NCI-H2227 (cell line): ENCODE results near the gene CCDC92.

ENCODE experiments used
- DNase-seq: peaks from one replicate; lab custom pipeline; 2025; ENCODE audit not compliant: unreplicated experiment; lab: John Stamatoyannopoulos, UW

CCDC92 gene

GRCh38 chr12:123937707-123938591 lies 34.7 kb downstream of the CCDC92 start:
- no peak for DNase-seq

DNA sequence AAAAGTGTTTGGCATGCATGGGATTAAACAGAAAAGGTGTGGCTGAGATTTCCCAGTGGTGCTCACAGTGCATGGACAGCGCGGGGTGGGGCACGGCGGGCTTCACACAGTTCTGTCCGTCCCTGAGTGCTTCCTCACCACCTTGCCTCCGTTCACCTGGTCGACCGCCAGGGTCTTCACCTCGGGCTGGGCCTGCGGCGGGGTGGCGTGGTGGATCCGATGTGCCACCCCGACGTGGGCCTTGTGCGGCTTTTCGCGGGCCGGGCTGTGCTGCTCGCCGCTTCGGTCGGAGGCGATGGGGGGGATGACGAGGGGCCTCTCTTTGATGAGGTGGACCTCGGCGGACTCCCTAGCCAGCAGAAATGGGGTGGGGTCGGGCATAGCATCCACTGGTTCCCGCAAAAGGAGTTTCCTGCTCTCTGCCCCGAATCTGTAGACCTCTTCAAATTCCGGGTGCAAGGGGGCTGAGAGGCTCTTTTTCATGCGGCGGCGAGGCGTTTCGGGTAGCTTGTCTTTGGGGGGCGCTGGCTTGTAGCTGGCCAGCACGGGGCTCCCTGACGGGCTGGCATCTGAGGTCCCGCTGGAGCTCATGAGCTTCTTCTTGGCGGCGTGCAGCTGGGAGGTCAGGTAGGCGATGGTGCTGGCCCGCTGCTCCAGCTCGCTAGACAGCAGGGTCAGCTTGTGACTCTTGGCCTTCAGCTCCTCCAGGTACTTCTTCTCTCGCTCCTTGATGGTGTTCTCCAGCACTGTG lies 35.5 kb downstream of the CCDC92 start:
- no peak for DNase-seq

DNA sequence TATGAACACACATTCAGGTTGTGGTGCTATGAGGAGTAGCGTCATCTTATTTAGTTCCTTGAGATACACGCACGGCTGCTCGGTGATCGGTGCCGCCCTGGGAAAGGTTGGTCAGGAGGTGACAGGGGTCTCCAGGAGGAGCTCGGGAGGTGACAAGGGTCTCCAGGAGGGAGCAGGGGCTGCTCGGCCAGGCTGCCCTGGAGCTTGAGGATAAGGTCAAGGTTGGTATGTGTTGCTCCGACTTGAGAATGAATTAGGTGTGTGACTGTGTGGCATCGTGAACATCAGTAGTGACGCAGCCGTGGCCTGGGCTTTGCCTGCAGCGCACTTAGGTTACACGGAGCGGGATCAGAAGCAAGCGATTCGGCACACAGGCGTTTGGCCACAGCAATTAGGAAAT lies 36.2 kb downstream of the CCDC92 start:
- no peak for DNase-seq

GRCh38 chr12:123935956-123936355 lies 36.7 kb downstream of the CCDC92 start:
- no peak for DNase-seq

DNA sequence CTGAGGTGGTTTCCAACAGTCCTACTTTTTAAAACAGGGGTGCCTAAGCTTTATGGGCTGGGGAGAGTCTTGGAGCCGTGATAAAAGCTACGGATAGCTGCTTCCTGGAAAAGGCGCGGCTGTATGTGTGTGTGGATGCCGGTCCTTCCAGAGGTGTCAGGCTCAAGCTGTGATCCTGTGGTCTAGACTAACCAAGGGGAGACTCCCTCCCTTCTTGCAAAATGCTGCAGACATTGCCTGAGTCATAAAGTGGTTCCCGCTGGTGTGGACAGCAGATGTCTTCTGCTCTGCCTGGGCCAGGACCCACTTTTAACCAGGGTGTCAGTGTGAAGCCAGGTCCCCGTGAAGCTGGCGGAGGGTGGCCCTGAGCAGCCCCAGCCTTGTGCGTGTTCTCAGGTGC lies 37.8 kb downstream of the CCDC92 start:
- DNase-seq: no peak

DNA sequence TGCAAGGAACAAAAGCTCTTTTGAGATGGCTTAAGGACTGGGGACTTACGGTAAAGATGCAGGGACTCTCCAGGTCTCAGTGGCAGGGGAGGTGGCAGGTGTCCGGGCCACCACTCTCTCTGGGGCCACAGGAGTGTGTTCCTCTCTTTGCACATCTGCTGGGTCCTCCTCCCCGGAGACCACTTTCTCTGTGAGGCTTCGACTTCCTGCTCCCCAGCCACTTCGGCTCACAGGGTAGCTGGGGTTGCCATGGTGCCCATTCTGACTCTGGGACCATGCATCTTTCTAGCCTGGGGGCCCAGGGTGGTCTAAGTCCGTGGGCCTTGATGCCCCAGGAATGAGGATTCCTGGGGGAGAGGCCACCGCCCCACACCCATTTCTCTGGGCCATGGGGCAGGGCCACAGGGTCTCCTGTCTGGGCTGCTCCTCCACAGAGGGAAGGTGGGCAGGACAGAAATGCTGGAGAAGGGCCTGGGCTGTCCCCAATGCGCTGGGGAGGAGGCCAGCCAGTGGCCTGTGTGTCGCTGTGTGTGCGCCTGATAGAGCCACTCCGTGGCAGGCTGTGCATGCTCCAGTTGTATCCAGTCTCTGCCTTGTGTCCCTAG lies 38.5 kb downstream of the CCDC92 start:
- DNase-seq: no peak

DNA sequence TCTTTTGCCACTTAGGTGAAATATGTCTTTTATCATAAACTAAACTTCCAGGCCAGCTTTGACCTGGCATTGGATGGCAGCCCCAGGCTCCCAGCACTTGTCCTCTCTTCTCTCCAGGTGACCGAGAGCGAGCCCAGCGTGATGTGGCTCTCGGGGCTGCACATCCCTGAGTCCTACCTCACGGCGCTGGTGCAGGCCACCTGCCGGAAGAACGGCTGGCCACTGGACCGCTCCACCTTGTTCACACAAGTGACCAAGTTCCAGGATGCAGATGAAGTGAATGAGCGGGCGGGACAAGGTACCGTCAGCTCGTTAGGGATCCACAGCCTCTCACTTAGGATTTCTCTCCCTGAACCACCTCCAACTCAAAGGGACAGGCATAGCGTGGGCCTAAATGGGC lies 39.4 kb downstream of the CCDC92 start:
- DNase-seq: no peak

- no peak for DNase-seq
Observed at GRCh38 chr12:123931686-123932321, 40.8 kb downstream of the CCDC92 start.

DNA sequence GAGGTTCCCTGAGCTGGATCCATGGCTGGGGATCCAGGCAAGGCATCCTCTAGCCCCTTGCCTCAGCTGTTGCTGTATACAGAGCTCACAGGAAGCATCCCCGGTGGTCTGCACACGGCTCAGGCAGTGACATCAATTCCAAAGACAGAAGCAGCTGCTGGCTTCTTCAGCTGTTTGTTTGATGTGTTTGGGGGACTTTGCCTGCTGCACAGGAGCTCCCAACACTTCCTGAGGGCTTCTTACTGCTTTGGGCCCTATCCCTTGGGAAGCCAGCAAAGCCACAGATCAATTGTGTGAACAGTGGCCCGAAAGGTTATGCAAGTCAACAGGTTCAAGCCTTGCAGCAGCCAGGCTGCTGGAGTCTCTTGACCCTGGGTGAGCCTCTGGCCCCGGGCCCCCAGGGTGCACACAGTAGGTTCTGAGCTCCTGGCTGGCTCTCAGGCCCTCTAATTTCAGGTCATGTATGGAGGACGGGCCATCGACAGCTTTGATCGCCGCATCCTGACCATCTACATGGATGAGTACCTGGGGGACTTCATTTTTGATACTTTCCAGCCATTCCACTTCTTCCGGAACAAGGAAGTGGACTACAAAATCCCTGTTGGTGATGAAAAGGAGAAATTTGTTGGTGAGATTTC lies 42.6 kb downstream of the CCDC92 start:
- DNase-seq: no peak

GRCh38 chr12:123928897-123929296 lies 43.7 kb downstream of the CCDC92 start:
- no peak for DNase-seq

DNA sequence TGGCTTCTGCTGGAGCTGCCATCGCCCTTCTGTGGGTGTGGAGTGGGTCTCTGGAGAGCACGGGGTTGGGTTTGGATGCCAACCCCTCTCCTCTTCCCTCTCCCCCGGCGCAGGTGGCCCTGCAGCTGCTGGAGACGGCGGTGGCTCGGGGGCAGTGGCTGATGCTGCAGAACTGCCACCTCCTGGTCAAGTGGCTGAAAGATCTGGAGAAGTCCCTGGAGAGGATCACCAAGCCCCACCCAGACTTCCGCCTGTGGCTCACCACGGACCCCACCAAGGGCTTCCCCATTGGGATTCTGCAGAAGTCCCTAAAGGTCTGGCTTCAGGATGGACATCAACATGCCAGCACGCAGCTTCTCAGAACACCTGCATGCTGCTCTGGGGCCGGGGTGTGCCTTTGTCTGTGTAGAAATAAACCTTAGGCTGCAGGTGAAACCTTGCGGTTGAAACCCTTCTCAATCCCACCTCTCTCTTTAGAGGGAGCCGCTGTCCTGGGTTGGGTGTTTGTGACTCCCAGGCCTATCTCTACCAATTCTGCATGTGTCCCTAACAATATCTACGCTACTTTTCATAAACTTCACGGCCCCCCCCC lies 44.3 kb downstream of the CCDC92 start:
- DNase-seq: no peak

GRCh38 chr12:123924539-123924938 lies 48.1 kb downstream of the CCDC92 start:
- no peak for DNase-seq

DNA sequence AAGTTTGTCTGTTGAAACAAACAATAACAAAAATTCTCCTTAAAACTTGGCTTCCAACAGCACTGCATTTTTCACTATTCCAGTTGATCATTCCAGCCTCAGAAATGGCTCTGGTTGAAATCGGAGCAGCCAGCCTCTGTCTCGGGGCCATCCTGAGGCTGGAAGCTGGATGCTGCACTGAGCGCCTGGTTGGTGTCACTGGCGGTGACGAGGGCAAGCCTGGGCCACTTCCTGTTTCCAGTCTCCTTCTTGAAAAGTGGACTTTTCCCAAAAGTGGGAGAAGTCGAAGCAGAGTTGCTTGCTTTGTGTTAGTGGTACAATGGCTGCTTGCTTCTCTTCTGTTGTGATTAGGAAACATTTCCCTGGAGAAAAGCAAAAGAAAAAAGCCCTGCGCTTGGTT lies 48.7 kb downstream of the CCDC92 start:
- DNase-seq: no peak

GRCh38 chr12:123923038-123923437 lies 49.6 kb downstream of the CCDC92 start:
- no peak for DNase-seq

DNA sequence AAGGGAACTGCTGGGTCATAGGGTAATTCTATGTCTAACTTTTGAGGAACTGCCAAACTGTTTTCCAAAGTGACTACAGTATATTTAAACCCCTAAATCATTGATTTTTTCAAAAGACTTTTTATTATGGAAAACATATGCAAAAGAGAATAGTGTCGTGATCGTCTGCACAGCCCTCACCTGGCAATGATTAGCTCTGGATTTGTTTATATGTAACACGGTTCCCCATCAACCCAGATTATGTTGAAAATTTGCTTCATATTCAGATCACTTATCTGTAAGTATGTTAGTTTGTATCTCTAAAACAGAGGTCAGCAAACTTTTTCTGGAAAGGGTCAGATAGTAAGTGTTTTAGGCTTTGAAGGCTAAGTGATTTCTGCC lies 52.7 kb downstream of the CCDC92 start:
- no peak for DNase-seq

DNA sequence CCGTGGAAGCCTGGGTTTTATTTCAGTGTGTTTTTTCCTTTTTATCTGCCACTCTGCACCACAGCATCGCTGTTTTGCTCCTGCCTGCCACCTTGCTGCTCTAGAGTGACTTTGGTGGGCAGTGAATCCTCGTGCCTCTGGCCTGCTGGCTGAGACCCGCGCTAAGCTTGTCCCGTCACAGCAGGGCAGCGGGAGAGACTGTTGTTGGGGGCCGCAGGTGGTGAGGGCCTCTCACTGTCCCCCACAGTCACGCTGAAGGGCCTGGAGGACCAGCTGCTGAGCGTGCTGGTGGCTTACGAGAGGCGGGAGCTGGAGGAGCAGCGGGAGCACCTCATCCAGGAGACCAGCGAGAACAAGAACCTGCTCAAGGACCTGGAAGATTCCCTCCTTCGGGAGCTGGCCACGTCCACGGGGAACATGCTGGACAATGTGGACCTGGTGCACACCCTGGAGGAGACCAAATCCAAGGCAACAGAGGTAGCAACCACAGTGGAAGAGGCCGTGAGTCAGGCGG lies 55.2 kb downstream of the CCDC92 start:
- no peak for DNase-seq

DNA sequence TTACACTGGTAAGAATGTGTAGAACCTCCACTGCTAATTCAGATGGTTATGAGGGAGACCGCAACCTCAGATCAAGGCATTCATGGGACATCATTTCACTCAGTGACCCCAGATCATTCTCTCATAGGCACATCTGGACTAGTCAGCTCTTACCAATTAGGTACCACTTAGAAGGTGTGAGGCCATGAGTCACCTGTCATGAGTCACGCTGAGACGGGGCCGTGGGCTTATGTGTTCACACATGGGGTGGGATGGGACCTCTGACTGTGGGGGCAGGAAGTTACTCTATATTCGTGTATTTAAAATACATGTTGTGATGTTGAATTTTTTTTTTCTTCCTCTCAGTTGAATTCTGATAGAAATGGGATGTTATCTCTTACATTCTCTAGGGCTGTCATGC lies 55.9 kb downstream of the CCDC92 start:
- DNase-seq: no peak

GRCh38 chr12:123914726-123915333 lies 57.8 kb downstream of the CCDC92 start:
- no peak for DNase-seq

DNA sequence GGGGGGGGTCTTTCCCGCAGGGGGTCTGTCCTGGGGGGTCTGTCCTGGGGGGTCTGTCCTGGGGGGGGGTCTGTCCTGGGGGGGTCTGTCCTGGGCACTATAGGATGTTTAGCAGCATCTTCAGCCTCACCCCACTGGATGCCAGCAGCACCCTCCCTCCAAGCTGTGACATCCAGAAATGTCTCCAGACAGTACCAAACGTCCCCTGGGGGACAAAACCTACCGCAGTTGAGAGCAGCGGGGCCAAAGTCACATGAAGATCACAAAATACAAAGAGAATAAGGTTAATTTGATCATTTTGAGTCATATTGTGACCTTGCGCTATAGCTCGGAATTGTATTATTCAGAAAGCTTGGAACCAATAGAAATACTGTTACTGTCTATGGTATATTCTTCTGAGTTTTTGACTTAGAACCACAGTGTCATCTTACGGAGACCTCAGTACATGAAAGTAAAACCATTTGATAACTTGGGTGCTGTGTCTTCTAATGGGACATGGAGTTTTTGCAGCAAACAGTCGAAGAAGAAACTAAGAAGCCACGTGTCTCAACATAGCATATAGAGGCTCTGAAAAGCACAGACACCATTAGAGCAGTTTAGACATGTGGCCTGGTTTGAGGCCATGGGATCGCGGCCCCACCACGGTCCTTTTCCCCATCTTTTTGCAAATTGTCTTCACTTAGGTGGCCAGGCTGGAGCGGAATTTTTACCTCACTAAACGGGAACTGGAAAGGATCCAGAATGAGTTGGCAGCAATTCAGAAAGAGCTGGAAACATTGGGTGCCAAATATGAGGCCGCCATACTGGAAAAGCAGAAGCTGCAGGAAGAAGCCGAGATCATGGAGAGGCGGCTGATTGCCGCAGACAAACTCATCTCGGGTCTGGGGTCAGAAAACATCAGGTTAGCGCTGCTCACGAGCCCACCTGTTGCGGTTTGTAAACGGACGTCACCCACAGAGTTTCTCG lies 59.9 kb downstream of the CCDC92 start:
- DNase-seq: peak; percentile 6
